HG03565 (cell line): Measurements from ENCODE around the gene CLCN4.

Source experiments
- ATAC-seq: cut with Tn5 transposase; IDR thresholded peaks from one replicate; pipeline ENCODE4 v1.9.1; 2021; ENCODE audit warnings: mild to moderate bottlenecking, moderate library complexity; ENCODE audit not compliant: unreplicated experiment

Gene CLCN4

DNA sequence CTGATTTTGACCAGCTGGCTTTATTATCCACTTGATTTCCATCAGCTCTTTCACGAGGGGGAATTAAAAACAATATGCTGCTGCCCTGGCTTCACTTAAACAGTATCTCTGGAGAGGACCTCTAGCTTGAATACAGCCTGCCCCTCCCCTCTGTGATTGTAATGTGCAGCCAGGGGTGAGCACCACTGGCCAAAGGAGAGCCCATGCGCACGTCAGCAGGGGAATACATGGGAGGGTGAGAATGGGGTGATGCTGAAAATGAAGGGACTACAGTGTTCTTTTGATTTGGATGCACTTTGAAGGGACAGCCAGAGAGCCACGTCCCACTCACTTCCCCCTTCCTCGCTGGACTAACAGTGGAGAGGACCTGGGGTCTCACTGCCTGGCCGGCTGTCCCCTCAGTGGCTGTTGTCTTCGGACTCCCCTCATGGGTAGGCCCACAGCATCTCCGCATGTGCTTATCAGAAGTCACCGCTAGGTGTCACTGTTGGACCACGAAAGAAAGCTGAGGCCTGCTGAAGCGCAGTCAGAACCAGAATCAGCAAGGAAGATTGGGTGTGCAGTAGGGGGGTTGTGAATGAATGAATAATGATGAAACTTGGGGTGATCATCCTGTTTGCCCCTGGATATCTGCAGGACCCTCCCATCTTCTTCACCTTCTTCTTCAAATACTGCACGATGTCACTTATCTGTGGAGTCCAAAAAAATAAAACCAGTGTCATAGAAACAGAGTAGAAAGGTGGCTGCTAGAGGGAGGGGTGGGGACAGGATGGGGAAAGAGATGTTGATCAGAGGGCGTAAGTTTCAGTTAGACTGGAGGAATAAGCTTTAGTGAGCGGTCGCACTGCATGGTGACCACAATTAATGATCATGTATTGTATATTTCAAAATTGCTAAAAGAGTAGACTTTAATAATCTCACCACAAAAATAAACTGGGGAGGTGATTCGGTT lies 32.8 kb downstream of the CLCN4 start:
- ATAC-seq: peak; percentile 78

DNA sequence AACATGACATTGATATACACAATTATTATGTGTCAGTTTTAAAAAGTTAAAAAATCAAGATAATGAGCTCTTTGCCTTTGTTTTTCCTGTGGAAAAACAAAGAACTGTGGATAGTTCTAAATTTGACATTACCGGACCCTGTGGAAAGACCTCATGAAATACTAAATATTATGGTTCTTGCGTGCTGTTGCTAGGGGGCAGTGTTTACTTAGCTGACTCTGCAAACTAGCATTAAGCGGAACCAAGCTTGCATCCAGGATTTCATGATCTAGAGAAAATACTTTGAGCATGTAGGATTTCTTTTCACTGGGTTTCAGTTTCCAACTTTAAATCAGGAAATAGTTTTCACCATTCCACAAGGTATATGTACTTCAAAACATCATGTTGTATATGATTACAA lies 33.6 kb downstream of the CLCN4 start:
- ATAC-seq: no peak

DNA sequence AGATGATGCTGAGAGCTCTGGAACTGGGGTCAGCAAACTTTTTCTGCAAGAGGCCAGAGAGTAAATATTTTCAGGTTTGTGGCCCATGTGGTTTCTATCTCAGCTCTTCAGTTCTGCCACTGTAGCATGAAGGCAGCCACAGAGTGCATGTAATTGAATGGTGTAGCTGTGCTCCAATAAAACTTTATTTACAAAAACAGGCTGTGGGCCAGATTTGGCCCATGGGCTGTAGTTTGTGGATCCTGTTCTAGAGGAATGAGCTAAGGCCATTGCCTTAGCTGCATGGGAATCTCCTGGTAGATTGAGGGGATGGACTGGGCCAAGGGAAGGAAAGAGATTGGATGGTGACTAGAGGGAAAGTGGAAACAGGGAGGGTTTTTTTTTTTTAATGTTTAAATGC lies 36.8 kb downstream of the CLCN4 start:
- no peak for ATAC-seq

DNA sequence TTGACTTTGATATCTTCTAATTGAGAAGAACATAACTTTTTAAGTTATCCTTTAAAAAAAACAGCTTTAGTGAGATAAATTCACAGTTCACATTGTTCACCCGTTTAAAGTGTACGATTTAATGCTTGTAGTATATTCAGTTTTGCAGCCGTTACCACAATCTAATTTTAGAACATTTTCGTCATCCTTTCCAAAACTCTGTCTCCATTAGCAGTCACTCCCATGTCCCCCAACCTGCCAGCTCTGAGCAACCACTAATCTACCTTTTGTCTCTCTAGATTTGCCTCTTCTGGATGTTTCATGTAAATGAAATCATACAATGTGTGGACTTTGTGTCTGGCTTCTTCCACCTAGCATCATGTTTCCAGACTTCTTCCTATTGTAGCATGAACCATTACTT lies 38.6 kb downstream of the CLCN4 start:
- ATAC-seq: no peak

DNA sequence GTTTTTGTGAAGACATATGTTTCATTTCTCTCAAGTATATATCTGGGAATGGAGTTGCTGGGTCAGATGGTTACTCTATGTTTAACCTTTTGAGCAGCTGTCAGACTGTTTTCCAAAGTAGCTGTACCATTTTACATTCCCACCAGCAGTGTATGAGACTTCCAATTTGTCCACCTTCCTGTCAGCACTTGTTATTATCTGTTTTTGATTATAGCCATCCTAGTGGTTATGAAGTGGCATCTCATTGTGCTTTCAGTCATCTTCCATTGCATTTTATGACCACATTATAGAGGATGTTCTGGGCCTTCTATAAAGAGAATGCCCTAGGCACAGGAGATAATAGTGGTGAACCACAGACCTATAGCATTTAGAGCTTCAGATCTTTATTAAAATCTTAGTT lies 39.2 kb downstream of the CLCN4 start:
- no peak for ATAC-seq

DNA sequence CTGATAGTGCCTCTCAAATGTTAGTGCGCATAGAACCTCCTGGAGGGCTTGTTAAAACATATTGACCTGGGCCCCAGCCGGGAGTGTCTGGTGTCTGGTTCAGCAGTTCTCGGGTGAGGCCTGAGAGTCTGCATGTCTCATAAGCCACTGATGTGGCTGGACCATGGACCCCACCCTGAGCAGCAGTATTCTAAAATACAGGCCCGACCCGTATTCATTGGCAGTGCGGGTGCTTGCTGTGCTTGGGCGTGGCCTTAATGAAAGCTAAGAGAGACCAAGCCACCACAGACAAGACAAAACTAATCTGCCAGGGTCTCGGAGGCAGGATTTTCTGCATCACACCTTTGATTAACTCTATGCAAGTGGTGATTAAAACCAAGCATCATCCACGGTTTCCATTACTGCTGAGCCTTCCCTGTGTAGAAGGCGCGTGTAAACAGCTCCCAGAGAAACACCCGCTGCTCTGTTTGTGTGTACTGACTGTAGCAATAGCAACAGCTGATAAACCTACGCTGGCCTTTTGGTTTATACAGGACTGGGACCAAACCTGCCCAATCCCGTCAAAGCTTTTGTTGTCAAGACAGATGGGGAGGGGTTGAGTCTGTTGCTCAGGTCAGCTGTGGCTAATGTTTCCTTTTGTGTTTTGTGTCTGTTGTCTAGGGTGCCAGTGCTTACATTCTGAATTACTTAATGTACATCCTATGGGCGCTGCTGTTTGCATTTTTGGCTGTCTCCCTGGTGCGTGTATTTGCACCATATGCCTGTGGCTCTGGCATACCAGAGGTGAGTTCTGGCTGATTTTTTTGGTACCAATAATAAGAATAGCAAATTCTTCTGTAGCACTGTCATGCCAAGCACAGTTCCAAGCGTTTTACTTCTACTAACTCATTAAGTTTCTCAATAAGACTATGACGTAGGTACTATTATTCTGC lies 40.8 kb downstream of the CLCN4 start:
- ATAC-seq: no peak

DNA sequence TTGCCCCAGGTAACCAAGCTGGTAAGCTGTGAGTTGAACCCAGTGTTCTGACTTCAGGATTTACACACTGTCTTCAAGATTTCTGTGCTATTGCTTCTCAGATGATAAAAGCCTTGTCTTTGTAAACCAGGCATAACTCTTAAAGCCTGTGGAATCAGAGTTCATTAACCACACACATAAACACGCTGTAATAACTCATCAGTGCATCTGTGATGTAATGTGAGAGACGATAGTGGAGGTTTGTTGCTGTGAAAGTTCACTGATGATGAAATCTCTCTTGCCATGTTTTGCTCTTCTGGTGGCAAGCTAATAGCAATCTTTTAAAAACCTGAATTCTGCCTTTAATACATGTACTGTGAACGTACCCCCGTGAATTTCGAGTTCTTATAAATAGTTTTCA lies 41.5 kb downstream of the CLCN4 start:
- no peak for ATAC-seq

DNA sequence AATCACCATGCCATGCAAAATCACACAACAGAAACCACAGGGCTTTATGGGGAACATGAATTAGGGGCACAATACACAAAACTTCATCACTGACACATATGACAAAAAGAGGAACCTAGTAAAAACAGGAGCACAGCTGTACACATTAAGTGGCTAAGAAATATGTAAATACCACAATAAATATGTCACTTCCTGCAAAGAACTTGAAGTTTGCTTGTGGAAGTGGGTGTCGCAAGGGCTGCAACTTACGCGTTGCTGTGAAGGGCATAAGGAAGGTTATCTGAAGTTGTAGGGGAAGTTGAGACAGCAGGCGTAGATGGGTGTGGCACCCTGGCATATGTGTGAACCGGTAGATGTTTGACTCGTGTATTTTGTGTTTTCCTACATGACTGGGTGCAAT lies 42.4 kb downstream of the CLCN4 start:
- ATAC-seq: peak; percentile 96

DNA sequence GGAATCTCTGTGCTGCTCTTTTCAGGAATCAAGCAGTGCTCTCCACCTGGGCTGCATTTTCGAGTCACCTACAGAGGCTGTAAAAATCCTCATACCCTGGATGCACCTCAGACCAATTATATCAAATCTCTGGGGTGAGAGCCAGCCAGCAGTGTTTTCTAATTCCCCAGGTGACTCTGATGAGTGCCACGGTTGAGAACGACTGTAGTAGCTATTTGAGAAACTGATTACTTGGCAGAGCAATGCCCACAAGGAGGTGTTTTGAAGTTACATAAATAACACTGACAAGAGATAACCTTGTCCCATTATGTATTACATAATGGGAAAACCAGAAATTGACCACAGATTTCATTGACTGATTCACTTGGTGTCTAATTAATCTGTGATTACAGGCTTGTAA lies 46.8 kb downstream of the CLCN4 start:
- ATAC-seq: no peak

DNA sequence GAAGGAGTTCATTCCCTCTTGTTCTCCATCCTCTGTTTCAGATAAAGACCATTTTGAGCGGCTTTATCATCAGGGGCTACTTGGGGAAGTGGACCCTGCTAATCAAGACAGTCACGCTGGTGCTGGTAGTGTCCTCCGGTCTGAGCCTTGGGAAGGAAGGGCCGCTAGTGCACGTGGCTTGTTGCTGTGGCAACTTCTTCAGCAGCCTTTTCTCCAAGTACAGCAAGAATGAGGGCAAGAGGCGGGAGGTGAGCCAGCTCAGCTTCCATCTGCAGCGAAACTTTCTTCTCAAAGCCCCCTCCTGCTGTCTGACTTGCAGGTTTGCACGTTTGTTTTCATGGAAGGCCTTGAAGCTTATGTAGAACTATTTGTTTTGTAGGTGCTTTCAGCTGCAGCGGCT lies 49.5 kb downstream of the CLCN4 start:
- ATAC-seq: no peak

DNA sequence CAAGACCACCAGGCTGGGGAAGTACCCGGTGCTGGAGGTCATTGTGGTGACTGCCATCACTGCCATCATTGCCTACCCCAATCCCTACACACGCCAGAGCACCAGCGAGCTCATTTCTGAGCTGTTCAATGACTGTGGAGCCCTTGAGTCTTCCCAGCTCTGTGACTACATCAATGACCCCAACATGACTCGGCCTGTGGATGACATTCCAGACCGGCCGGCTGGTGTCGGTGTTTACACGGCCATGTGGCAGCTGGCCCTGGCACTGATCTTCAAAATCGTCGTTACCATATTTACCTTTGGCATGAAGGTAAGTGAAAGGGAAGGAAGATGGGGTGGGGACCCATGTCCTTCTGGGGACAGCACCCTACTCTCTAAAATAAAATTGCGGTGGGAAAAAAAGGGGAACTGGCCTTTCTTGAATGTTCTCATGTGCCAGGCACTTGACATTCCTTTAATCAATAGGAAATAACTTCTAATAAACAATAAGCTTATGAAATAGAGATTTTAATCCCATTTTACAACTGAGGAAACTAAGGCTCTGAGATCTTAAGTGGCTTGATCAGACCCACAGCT lies 51.6 kb downstream of the CLCN4 start:
- ATAC-seq: no peak

DNA sequence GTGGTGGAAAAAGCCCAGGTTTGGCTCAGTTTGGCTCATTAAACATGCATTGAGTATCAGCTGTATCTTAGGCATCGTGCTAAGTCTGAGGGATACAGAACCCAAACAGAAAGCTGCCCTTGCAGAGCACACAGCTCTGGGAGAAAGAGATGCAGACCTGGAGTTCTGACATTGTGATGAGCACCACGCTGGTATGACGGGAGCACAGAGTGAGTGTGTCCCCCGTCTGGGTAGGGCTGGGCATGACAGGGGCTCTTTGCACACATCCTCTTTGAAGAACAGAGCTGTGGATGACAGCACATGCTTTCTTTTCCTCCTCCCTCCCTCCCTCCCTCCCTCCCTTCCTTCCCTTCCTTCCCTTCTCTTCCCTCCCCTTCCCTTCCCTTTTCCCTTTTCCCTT lies 52.2 kb downstream of the CLCN4 start:
- no peak for ATAC-seq

DNA sequence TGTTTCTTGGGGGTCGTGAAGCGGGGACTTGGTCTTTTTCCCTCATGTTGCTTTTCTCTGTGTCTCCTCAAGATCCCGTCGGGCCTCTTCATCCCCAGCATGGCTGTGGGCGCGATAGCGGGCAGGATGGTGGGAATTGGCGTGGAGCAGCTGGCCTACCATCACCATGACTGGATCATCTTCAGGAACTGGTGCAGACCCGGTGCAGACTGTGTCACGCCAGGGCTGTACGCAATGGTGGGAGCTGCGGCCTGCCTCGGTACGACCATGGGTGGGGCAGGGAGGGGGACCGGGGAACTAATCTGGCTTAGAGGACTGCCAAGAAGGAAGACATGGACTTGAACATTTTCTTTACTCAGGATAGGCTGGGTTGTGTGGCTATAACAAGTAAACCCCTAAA lies 55.6 kb downstream of the CLCN4 start:
- no peak for ATAC-seq

DNA sequence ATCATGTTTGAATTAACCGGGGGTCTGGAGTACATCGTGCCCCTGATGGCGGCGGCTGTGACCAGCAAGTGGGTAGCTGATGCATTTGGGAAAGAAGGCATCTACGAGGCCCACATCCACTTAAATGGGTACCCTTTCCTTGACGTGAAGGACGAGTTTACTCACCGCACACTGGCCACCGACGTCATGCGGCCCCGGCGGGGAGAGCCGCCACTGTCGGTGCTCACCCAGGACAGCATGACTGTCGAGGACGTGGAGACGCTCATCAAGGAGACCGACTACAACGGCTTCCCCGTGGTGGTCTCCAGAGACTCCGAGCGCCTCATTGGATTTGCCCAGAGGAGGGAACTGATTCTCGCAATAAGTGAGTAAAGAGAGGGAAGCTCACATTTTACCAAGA lies 56.9 kb downstream of the CLCN4 start:
- no peak for ATAC-seq

DNA sequence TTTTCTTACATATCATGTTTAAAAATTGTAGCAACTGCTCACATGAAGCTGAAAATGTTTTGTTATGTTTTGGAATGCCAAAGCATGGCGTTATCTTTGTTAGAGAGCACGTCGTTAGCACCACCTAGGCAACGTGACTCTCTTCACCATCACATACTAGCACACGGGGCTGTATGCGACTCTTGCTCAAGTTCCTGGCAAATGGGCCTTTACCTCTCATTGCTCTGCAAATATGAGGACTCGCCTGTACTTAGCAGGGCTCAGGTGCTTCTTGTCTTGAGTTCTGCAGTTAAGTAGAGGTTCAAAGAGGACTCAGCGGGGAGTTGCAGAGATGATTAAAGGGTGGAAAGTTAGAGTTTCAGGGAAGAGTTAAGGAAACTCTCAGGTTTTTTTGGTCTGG lies 59.4 kb downstream of the CLCN4 start:
- no peak for ATAC-seq

DNA sequence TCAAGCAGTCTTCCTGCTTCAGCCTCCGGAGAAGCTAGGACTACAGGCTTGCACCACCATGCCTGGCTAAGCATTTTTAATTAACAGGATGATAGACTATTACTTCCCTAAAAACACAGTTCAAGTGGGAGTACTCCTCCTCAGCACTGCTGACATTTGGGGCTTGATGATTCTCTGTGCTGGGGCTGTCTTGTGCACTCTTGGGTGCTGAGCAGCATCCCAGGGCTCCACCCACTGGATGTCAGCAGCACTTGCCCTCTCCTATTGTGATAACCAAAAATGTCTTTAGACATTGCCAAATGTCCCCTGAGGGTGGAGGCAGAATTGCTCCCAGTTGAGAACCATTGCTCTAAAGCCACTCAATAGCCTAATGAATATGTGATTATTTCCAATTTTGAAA lies 60.4 kb downstream of the CLCN4 start:
- ATAC-seq: no peak

DNA sequence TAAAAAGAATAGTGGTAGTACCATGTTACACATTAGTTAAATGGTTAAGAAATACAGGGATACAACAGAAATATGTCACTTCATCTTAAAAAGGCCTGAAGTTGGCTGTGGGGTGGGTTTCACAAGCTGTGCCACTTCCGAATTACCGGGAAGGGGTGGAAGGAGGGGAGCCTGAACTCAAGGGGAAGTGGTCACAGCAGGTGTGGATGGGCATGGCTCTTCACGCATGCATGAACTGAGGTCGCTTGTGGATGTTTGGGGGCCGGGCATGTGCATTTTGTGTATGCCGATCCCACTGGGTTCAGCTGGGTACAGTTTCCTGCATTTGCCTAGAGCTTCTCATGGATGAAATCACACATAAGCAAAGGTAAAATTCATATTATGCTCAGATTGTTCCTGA lies 64.9 kb downstream of the CLCN4 start:
- ATAC-seq: no peak

DNA sequence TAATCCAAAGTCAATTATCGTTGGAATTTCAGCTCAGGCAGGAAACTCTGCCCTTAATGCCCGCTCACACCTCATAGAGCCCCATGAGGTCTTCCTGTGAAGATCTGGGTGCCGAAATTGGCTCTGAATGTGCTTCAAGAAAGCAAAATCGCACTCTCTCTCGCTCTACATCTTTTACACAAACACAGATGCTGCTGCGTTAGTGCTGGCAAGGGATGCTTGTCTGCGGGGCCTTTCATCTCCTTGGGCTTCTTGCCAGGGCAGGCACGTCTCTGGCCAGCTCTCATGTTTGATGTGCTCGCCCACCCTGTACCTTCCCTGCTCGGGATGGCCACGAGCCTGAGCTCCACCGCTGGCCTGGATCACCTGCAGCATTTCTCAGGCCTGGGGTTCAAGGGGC lies 66.5 kb downstream of the CLCN4 start:
- no peak for ATAC-seq

DNA sequence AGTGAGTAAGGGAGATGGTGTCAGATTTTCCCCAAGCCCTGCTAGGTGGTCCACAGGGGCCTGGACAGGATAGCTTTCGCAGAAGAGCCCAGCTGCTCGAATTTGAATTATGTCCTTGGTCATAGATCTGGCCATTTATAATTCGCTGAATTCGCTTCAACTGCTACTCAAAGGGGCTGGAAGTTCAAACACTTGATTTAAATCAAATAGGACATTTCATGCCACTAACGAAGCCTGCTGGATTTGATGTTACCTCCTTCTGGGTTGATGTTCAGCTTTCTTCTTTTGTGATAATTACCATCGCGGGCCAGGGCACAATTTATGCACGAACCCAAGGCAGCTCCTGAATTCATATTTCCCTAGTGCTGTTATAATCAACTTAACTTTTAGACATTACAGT lies 67.0 kb downstream of the CLCN4 start:
- no peak for ATAC-seq

DNA sequence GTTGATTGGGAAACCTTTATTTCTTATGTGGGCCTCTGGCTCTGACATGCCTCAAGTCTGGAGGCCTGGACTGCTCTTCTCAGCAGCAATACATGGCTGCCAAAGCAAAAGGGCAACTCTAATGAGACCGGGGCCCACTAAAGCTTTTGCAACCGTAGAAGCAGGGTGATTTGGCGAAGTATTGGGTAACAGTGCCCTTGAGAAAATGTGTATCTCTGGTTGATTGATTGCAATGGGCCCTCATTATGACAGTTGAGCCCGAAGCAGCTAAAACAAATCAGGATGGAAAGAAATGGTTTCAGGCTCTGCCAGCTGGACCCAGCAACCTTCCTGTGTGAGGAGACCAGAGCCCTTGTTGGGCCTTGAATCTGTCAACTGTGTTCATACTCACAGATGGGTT lies 73.4 kb downstream of the CLCN4 start:
- ATAC-seq: no peak

DNA sequence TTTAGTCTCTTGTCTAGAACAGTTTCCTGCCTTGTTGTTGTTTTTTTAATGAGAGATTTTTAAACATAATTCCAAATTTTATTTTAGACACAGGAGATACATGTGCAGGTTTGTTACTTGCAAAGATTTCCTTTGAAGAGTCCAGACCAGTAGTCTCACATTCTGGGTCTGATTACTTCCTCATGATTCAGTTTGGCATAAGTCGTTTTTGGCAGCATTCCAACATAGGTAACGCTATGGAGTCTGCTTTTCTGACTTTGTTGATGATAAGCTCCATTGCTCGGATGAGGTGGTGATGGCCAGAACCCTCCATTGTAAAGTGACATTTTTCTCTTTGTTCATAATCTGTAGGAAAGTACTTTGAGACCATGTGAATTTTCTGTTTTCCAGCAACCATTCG lies 74.7 kb downstream of the CLCN4 start:
- ATAC-seq: no peak

DNA sequence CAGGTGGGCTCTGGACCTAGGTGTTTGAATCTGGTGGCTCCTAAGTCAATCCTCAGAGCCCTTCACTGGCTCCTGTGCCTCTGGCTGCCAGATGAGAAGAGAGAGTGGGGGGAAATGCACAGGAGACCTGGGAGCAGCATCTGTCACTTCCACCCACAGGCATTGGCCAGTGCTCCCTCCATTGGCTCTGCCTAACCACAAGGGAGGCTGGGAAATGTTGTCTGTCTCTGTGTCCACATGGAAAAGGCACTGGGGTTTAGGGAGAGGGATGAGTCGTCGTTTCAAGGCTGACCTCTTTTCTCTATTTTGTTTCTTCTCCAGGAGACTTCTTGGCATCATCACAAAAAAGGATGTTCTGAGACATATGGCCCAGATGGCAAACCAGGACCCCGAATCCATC lies 76.4 kb downstream of the CLCN4 start:
- ATAC-seq: no peak
